Medulla oblongata (tissue), 1 donor: Measurements from ENCODE around the gene SECTM1.

Experiments used
- DNase-seq: peaks from one replicate; pipeline ENCODE4 v3.0.0-alpha.2; 2015; ENCODE audit errors: extremely low spot score

SECTM1 gene

GRCh38 chr17:82299452-82299851 is 34.1 kb downstream of the SECTM1 start:
- DNase-seq, result no peak

- DNase-seq, result no peak
These were observed 34.8 kb downstream of the SECTM1 start for GRCh38 chr17:82298538-82299421.

GRCh38 chr17:82297714-82298537 is 35.6 kb downstream of the SECTM1 start:
- DNase-seq, result peak; percentile 81

- DNase-seq, result peak; percentile 52
These were observed 36.3 kb downstream of the SECTM1 start for GRCh38 chr17:82297280-82297713.

- no peak for DNase-seq
These were observed 36.9 kb downstream of the SECTM1 start for GRCh38 chr17:82296511-82297279.

- DNase-seq, result no peak
These were observed 38.1 kb downstream of the SECTM1 start for GRCh38 chr17:82295472-82295814.

GRCh38 chr17:82294064-82294773 is 39.3 kb downstream of the SECTM1 start:
- no peak for DNase-seq

- DNase-seq, result peak; percentile 98
These were observed 41.1 kb downstream of the SECTM1 start for GRCh38 chr17:82292251-82293154.

GRCh38 chr17:82291582-82292250 is 41.9 kb downstream of the SECTM1 start:
- DNase-seq, result no peak

- no peak for DNase-seq
These were observed 45.4 kb downstream of the SECTM1 start for GRCh38 chr17:82287868-82288801.

GRCh38 chr17:82287013-82287867 is 46.3 kb downstream of the SECTM1 start:
- DNase-seq, result no peak

GRCh38 chr17:82285141-82285540 is 48.4 kb downstream of the SECTM1 start:
- no peak for DNase-seq

- no peak for DNase-seq
These were observed 50.3 kb downstream of the SECTM1 start for GRCh38 chr17:82283208-82283749.

GRCh38 chr17:82282239-82283207 is 51.0 kb downstream of the SECTM1 start:
- DNase-seq, result no peak

GRCh38 chr17:82281502-82282238 is 51.9 kb downstream of the SECTM1 start:
- DNase-seq, result no peak
